ENCODE results near the gene RANBP1. TPM values are rescaled to one million over a fixed set of nuclear protein-coding genes. Genes with fewer than 3 reads are reported as not detected.

The RANBP1 gene
- total and polyA plus RNA-seq, 2 of the 13 experiments (the other 11 are each of a cell fraction or from before 2014, with no cell fraction given) = 181 to 492 TPM

DNA sequence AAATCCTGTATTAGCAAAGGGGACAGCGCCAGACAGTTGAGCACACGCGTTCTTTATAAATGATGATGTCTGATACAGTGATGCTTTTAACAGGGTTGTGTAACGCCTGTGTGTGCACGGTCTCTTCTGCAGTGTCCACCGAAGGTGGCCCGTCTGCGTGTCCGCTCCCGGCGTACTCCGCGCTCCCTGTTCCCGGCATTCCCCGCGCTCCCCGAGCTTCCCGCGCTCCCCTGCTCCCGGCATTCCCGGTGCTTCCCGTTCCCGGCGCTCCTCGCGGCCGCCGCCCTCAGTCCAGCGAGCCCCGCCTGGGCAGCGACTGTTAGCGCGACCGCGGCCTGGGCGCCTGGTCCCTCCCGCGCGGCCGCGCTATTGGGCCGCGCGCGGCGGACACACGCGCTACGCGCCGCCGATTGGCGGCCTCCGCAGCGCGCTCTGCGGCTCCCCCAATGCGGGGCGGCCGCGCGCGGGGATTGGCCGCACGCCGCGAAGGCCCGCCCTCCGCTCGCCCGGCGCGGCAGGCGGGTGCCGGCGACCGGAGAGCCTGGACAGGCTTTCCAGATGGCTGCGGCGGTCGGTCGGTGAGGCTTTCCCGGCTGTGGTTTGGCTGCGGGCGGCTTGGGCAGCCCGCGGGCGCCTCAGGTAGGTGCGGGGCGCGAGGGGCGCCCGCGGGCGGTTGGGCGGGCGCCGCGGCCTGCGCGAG is 36.0 kb upstream of the RANBP1 start, which contains the start of gene DGCR8 (continued):
- TF ChIP-seq, protein P1, sequence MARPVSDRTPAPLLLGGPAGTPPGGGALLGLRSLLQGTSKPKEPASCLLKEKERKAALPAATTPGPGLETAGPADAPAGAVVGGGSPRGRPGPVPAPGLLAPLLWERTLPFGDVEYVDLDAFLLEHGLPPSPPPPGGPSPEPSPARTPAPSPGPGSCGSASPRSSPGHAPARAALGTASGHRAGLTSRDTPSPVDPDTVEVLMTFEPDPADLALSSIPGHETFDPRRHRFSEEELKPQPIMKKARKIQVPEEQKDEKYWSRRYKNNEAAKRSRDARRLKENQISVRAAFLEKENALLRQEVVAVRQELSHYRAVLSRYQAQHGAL (CRISPR knock-in tag; IDR thresholded peaks at IDR 0.05; ENCODE audit: not compliant biosample characterization) = no peak
- TF ChIP-seq MXI1 (IDR thresholded peaks at IDR 0.05; ENCODE audit: borderline replicate concordance, low read depth, low read length) (peak; percentile 81; the same call in 1 of the 3 replicates), ZNF549 (CRISPR knock-in tag; IDR thresholded peaks at IDR 0.05) (no peak), RFX3 (CRISPR knock-in tag; IDR thresholded peaks at IDR 0.05) (no peak), TEAD2 (CRISPR knock-in tag; IDR thresholded peaks at IDR 0.05) (peak; percentile 51; the same call in 1 of the 2 replicates), TCF12 (IDR thresholded peaks at IDR 0.05) (no peak), TCF12 (CRISPR knock-in tag; IDR thresholded peaks at IDR 0.05) (no peak), GABPB1 (CRISPR knock-in tag; IDR thresholded peaks at IDR 0.05) (peak; percentile 92), ZNF337 (CRISPR knock-in tag; IDR thresholded peaks at IDR 0.05; ENCODE audit: borderline replicate concordance, low read depth) (no peak), ZNF468 (CRISPR knock-in tag; IDR thresholded peaks at IDR 0.05) (no peak), ZNF775 (CRISPR knock-in tag; IDR thresholded peaks at IDR 0.05; ENCODE audit: borderline replicate concordance) (no peak), ZNF34 (CRISPR knock-in tag; IDR thresholded peaks at IDR 0.05; ENCODE audit: borderline replicate concordance) (peak; percentile 61; the same call in 1 of the 2 replicates), GABPA (IDR thresholded peaks at IDR 0.05; ENCODE audit: low read depth, low read length) (peak; percentile 66), GABPA (CRISPR knock-in tag; IDR thresholded peaks at IDR 0.05; ENCODE audit: low read depth) (peak; percentile 82), ZNF547 (CRISPR knock-in tag; IDR thresholded peaks at IDR 0.05) (no peak; the same call in 1 of the 2 replicates), ZNF652 (CRISPR knock-in tag; IDR thresholded peaks at IDR 0.05; ENCODE audit: borderline replicate concordance, low read depth) (no peak), ARHGAP35 (CRISPR knock-in tag; IDR thresholded peaks at IDR 0.05; ENCODE audit: borderline replicate concordance) (peak; percentile 60; the same call in 1 of the 2 replicates), TAF1 (CRISPR knock-in tag; IDR thresholded peaks at IDR 0.05) (peak; percentile 89), ZFP36L1 (CRISPR knock-in tag; IDR thresholded peaks at IDR 0.05) (peak; percentile 92)
- TF ChIP-seq, protein P2, sequence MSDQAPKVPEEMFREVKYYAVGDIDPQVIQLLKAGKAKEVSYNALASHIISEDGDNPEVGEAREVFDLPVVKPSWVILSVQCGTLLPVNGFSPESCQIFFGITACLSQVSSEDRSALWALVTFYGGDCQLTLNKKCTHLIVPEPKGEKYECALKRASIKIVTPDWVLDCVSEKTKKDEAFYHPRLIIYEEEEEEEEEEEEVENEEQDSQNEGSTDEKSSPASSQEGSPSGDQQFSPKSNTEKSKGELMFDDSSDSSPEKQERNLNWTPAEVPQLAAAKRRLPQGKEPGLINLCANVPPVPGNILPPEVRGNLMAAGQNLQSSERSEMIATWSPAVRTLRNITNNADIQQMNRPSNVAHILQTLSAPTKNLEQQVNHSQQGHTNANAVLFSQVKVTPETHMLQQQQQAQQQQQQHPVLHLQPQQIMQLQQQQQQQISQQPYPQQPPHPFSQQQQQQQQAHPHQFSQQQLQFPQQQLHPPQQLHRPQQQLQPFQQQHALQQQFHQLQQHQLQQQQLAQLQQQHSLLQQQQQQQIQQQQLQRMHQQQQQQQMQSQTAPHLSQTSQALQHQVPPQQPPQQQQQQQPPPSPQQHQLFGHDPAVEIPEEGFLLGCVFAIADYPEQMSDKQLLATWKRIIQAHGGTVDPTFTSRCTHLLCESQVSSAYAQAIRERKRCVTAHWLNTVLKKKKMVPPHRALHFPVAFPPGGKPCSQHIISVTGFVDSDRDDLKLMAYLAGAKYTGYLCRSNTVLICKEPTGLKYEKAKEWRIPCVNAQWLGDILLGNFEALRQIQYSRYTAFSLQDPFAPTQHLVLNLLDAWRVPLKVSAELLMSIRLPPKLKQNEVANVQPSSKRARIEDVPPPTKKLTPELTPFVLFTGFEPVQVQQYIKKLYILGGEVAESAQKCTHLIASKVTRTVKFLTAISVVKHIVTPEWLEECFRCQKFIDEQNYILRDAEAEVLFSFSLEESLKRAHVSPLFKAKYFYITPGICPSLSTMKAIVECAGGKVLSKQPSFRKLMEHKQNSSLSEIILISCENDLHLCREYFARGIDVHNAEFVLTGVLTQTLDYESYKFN (CRISPR knock-in tag; conservative IDR thresholded peaks at IDR 0.05) = peak; percentile 33
- TF ChIP-seq, protein P3, sequence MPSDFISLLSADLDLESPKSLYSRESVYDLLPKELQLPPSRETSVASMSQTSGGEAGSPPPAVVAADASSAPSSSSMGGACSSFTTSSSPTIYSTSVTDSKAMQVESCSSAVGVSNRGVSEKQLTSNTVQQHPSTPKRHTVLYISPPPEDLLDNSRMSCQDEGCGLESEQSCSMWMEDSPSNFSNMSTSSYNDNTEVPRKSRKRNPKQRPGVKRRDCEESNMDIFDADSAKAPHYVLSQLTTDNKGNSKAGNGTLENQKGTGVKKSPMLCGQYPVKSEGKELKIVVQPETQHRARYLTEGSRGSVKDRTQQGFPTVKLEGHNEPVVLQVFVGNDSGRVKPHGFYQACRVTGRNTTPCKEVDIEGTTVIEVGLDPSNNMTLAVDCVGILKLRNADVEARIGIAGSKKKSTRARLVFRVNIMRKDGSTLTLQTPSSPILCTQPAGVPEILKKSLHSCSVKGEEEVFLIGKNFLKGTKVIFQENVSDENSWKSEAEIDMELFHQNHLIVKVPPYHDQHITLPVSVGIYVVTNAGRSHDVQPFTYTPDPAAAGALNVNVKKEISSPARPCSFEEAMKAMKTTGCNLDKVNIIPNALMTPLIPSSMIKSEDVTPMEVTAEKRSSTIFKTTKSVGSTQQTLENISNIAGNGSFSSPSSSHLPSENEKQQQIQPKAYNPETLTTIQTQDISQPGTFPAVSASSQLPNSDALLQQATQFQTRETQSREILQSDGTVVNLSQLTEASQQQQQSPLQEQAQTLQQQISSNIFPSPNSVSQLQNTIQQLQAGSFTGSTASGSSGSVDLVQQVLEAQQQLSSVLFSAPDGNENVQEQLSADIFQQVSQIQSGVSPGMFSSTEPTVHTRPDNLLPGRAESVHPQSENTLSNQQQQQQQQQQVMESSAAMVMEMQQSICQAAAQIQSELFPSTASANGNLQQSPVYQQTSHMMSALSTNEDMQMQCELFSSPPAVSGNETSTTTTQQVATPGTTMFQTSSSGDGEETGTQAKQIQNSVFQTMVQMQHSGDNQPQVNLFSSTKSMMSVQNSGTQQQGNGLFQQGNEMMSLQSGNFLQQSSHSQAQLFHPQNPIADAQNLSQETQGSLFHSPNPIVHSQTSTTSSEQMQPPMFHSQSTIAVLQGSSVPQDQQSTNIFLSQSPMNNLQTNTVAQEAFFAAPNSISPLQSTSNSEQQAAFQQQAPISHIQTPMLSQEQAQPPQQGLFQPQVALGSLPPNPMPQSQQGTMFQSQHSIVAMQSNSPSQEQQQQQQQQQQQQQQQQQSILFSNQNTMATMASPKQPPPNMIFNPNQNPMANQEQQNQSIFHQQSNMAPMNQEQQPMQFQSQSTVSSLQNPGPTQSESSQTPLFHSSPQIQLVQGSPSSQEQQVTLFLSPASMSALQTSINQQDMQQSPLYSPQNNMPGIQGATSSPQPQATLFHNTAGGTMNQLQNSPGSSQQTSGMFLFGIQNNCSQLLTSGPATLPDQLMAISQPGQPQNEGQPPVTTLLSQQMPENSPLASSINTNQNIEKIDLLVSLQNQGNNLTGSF (CRISPR knock-in tag; IDR thresholded peaks at IDR 0.05) = peak; percentile 73; the same call in 1 of the 2 replicates
